Measurements from ENCODE around the gene WDR54. TPM values are rescaled to one million over a fixed set of nuclear protein-coding genes. Genes with fewer than 3 reads are reported as not detected.

WDR54 gene
- total and polyA plus RNA-seq, 2 donors (not counting 3 experiments of a cell fraction or from before 2014, with no cell fraction given) = 21.7 to 46.3 TPM

DNA sequence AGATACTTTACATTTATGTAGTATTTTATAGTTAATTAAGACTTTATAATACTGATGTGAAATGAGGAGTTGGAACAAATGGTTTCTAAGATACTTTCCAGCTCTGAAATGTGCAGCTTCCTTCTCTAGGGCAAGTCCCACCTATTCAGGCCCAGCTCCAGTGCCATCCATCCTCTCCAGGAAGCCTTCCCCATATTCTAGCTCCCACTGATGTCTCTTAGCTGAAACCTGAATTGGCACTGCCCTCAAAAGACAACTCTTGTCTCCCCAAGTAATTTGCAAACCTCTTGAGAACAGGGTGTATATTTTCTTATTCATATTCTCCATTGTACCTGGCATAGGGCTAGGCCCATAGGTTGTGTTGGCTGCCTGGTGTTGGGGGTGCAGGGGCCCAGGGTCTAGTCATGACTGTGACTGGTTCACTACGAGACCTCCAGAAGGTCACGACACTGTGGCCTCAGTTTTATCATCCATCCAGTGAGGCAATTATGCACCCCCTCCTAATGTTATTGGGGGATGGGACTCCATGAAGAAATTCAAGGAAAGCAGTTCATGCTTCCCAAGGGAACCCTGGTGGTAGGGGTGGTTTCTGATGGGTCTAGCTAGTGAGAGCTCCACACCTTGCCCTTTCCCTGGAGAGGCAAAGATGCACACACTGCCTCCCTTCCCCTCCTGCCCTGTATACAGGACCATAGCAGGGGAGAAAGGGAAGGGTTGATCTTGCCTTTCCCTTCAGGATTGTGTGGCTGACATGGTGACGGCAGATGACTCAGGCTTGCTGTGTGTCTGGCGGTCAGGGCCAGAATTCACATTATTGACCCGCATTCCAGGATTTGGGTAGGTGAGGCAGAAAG, 2.8 kb downstream of the WDR54 start:
- peaks cover 4 to 24% of the 10 kb centered on the region in 2 experiments for H3K36me3 ChIP-seq (ENCODE audit: control insufficient read depth in 2 of 2, extremely low read depth in 1 of 2, insufficient read depth in 2 of 2, low read length in 2 of 2)
- no peaks in the 10 kb centered on the region for H4K20me1 ChIP-seq (replicated peaks; ENCODE audit: control insufficient read depth, extremely low read depth, insufficient read depth, low read length)
- no peak overlapping the region for H3K4me2 ChIP-seq (ENCODE audit: insufficient read depth, low read length)
- H3K27me3 ChIP-seq (ENCODE audit: control insufficient read depth in 2 of 2, insufficient read depth in 2 of 2, low read length in 2 of 2) = peaks cover 5 to 9% of the 10 kb centered on the region in 2 experiments
- H3K79me2 ChIP-seq (ENCODE audit: control insufficient read depth, insufficient read depth, low read length) = no peaks in the 10 kb centered on the region
- H3K9ac ChIP-seq (replicated peaks; ENCODE audit: extremely low read depth, insufficient read depth, low read length) = no peak overlapping the region
- no peaks in the 10 kb centered on the region for H3K9me3 ChIP-seq (replicated peaks; ENCODE audit: control insufficient read depth, insufficient read depth, low read length)
- TF ChIP-seq JUN (IDR thresholded peaks at IDR 0.05; ENCODE audit: borderline replicate concordance, insufficient read depth, insufficient read length, low read depth) (no peak), POLR2AphosphoS5 (IDR thresholded peaks at IDR 0.05; ENCODE audit: insufficient read depth, low read depth, low read length) (no peak), MYC (IDR thresholded peaks at IDR 0.05; ENCODE audit: low read depth, low read length) (no peak), EZH2 (IDR thresholded peaks at IDR 0.05; ENCODE audit: borderline replicate concordance, low read depth, low read length, severe bottlenecking) (no peak), FOS (IDR thresholded peaks at IDR 0.05; ENCODE audit: borderline replicate concordance, insufficient read depth, low read length) (no peak), MAX (IDR thresholded peaks at IDR 0.05; ENCODE audit: insufficient read depth, insufficient read length) (no peak), POLR2A (IDR thresholded peaks at IDR 0.05; ENCODE audit: low read depth, low read length) (no peak)
- TF ChIP-seq, protein P1, sequence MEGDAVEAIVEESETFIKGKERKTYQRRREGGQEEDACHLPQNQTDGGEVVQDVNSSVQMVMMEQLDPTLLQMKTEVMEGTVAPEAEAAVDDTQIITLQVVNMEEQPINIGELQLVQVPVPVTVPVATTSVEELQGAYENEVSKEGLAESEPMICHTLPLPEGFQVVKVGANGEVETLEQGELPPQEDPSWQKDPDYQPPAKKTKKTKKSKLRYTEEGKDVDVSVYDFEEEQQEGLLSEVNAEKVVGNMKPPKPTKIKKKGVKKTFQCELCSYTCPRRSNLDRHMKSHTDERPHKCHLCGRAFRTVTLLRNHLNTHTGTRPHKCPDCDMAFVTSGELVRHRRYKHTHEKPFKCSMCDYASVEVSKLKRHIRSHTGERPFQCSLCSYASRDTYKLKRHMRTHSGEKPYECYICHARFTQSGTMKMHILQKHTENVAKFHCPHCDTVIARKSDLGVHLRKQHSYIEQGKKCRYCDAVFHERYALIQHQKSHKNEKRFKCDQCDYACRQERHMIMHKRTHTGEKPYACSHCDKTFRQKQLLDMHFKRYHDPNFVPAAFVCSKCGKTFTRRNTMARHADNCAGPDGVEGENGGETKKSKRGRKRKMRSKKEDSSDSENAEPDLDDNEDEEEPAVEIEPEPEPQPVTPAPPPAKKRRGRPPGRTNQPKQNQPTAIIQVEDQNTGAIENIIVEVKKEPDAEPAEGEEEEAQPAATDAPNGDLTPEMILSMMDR (IDR thresholded peaks at IDR 0.05; ENCODE audit: extremely low read depth in 1 of 2, insufficient read depth in 1 of 2, low read depth in 1 of 2, low read length in 2 of 2) = no peak
- peaks cover 9% of the 10 kb centered on the region for H3K4me1 ChIP-seq (ENCODE audit: control insufficient read depth, extremely low read depth, insufficient read depth, low read length)
- DNase-seq (ENCODE audit: low read depth, low spot score) = no peak
- BruUV-seq (replicated peaks) = no TSS peak
- no peak overlapping the region for H3K27ac ChIP-seq (ENCODE audit: insufficient read depth, low read depth, low read length)
- no peak overlapping the region for H2AFZ ChIP-seq (ENCODE audit: low read depth, low read length)
- CTCF ChIA-PET = interaction anchor here (1.0 kb wide), 1 partner anchor 30 kb away, joined by 3 read pairs; no protein-coding TSS in a partner anchor
- H3K9me1 ChIP-seq (replicated peaks; ENCODE audit: control insufficient read depth, extremely low read depth, insufficient read depth, low read length) = no peaks in the 10 kb centered on the region
- no peak for FAIRE-seq
- POLR2A ChIA-PET = no interaction called here
- intact Hi-C loops (cut with micrococcal nuclease) (no loop called here), dilution Hi-C loops (cut with MboI; ENCODE audit: extremely low pct_ligation_motif_present, low sequenced_read_pairs) (no loop called here)
- no peak overlapping the region for H3K4me3 ChIP-seq (replicated peaks in 1 of 3; ENCODE audit: insufficient read depth in 1 of 3, low read depth in 1 of 3, low read length in 3 of 3)
